B cell (primary cell): ENCODE results near the gene NDUFAF2. TPM values are rescaled to one million over a fixed set of nuclear protein-coding genes. Genes with fewer than 3 reads are reported as not detected.

Experiments
- ATAC-seq: fragments of 200-7000 bp; cut with Tn5 transposase; one replicate; pipeline ENCODE4 v1.10.0; 2021; ENCODE audit warnings: low read depth, mild to moderate bottlenecking, moderate number of reproducible peaks, moderate library complexity
- CTCF ChIA-PET: fragments of 350-600 bp; sonication (Branson Sonifier 250); formaldehyde crosslinking; loops from one replicate; lab custom pipeline; 2021; ENCODE audit warnings: antibody characterized with exemption, inconsistent platforms; lab: Charles Lee
- POLR2A ChIA-PET: fragments of 350-600 bp; sonication (Branson Sonifier 250); formaldehyde crosslinking; loops from one replicate; lab custom pipeline; 2021; ENCODE audit warnings: antibody characterized with exemption; lab: Charles Lee
- DNase-seq: peaks from one replicate; pipeline ENCODE4 v3.0.0; 2013
- H2AFZ ChIP-seq: 2 replicates; pipeline ENCODE4 v1.6.1; 2012; ENCODE audit warnings: mild to moderate bottlenecking, low read depth, low read length; ENCODE audit not compliant: insufficient read depth, poor library complexity, severe bottlenecking
- H3K27ac ChIP-seq, 2 donors: 1 replicate in 1 of 2; 2 replicates in 1 of 2; pipeline ENCODE4 v1.5.1; 2012 to 2013; ENCODE audit warnings: low read length in 2 of 2, mild to moderate bottlenecking in 2 of 2, moderate library complexity in 1 of 2
- H3K27me3 ChIP-seq, 4 experiments: fragments of 200-600 bp in 1 of 4; sonication (generic) in 1 of 4; replicated peaks in 1 of 4; 1 replicate in 2 of 4; 2 replicates in 2 of 4; pipeline versions ENCODE4 v1.6.1 to v1.7.0; 2013 to 2016; ENCODE audit warnings: low read length in 3 of 4, mild to moderate bottlenecking in 2 of 4, mixed read lengths in 1 of 4, moderate library complexity in 1 of 4; ENCODE audit not compliant: insufficient read depth in 4 of 4, control insufficient read depth in 3 of 4; ENCODE audit errors: control extremely low read depth in 1 of 4
- H3K36me3 ChIP-seq, 2 experiments: replicated peaks in 1 of 2; 1 replicate in 1 of 2; 2 replicates in 1 of 2; pipeline versions ENCODE4 v1.6.1 to v1.7.1; 2013; ENCODE audit warnings: low read length in 1 of 2; ENCODE audit not compliant: insufficient read depth in 2 of 2, control insufficient read depth in 1 of 2; ENCODE audit errors: control extremely low read depth in 1 of 2, extremely low read depth in 1 of 2
- H3K4me1 ChIP-seq, 2 donors: fragments of 200-600 bp in 1 of 2; sonication (generic) in 1 of 2; 1 replicate in 1 of 2; 2 replicates in 1 of 2; pipeline versions ENCODE4 v1.5.1 to v1.6.1; 2013 to 2017; ENCODE audit warnings: low read length in 2 of 2; ENCODE audit not compliant: control insufficient read depth in 2 of 2, insufficient read depth in 2 of 2
- H3K4me2 ChIP-seq: replicated peaks from 2 replicates; pipeline ENCODE3; 2012; ENCODE audit warnings: mild to moderate bottlenecking, low read depth, low read length; ENCODE audit not compliant: poor library complexity, severe bottlenecking
- H3K4me3 ChIP-seq, 5 experiments: fragments of 200-600 bp in 1 of 5; sonication (generic) in 1 of 5; 1 replicate in 3 of 5; 2 replicates in 2 of 5; pipeline versions ENCODE4 v1.5.1 to v1.7.0; 2011 to 2016; ENCODE audit warnings: low read length in 4 of 5, mild to moderate bottlenecking in 4 of 5, low read depth in 2 of 5, control low read depth in 1 of 5, moderate library complexity in 1 of 5; ENCODE audit not compliant: insufficient read depth in 1 of 5; ENCODE audit errors: control extremely low read depth in 1 of 5, extremely low read depth in 1 of 5
- H3K79me2 ChIP-seq: fragments of 200-600 bp; sonication (generic); one replicate; pipeline ENCODE4 v1.6.0; 2016; ENCODE audit warnings: low read length; ENCODE audit not compliant: control insufficient read depth, insufficient read depth
- H3K9ac ChIP-seq: fragments of 200-600 bp; sonication (generic); 2 replicates; pipeline ENCODE4 v1.6.1; 2017; ENCODE audit warnings: mild to moderate bottlenecking, low read length, moderate library complexity
- H3K9me3 ChIP-seq, 3 donors: one replicate each; pipeline versions ENCODE4 v1.6.1 to v1.7.1; 2013; ENCODE audit warnings: low read length in 2 of 3; ENCODE audit not compliant: control insufficient read depth in 2 of 3, insufficient read depth in 1 of 3; ENCODE audit errors: control extremely low read depth in 1 of 3
- H4K20me1 ChIP-seq: 2 replicates; pipeline ENCODE4 v1.6.0; 2012; ENCODE audit warnings: mild to moderate bottlenecking, low read length; ENCODE audit not compliant: insufficient read depth, control insufficient read depth, poor library complexity, severe bottlenecking
- H3K27ac Mint-ChIP-seq: one replicate; pipeline ENCODE4 v1.8.0; 2021; ENCODE audit warnings: mixed read lengths
- H3K27me3 Mint-ChIP-seq: one replicate; pipeline ENCODE4 v1.8.0; 2021; ENCODE audit warnings: mixed read lengths
- H3K4me1 Mint-ChIP-seq: one replicate; pipeline ENCODE4 v1.8.0; 2021; ENCODE audit warnings: mixed read lengths
- H3K4me3 Mint-ChIP-seq: one replicate; pipeline ENCODE4 v1.8.0; 2021; ENCODE audit warnings: mixed read lengths
- H3K9me3 Mint-ChIP-seq: one replicate; pipeline ENCODE4 v1.8.0; 2022; ENCODE audit warnings: mixed read lengths; ENCODE audit not compliant: insufficient read depth
- EZH2 ChIP-seq: IDR thresholded peaks from 2 replicates; pipeline ENCODE4 v1.6.1; 2012; ENCODE audit warnings: borderline replicate concordance, low read depth, mild to moderate bottlenecking, moderate library complexity, low read length; ENCODE audit not compliant: insufficient read depth, poor library complexity, severe bottlenecking
- WGBS: methylation state at CpG from one replicate; pipeline ENCODE4 v1.1.5; 2013; ENCODE audit warnings: missing lambda C conversion rate; ENCODE audit not compliant: insufficient coverage; 5-methylcytosine and 5-hydroxymethylcytosine counted together
- intact Hi-C: fragments of 100-400 bp; cut with micrococcal nuclease; formaldehyde crosslinking; loops from one replicate; pipeline ENCODE4 v1.10.0; 2022
- polyA plus RNA-seq: library from polyadenylated mRNA; depleted of rRNA; stranded (reverse); fragments of >200 nt; gene quantifications from 2 replicates; pipeline ENCODE4 v1.2.3, GENCODE V29; 2012
- total RNA-seq, 2 donors: library from RNA; stranded (reverse); fragments of 120-200 nt in 1 of 2; gene quantifications; 1 replicate in 1 of 2; 2 replicates in 1 of 2; pipeline versions ENCODE4 v1.2.3 to v1.2.4, GENCODE V29; 2013 to 2022
- TF ChIP-seq, protein P1 (sequence below): fragments of 200-600 bp; IDR thresholded peaks from one replicate; pipeline ENCODE4 v1.8.0; 2022; ENCODE audit warnings: antibody characterized with exemption, mild to moderate bottlenecking

NDUFAF2 gene
- total and polyA plus RNA-seq, 2 donors (not counting 1 experiment from before 2014, with no cell fraction given) = 6.3 to 9.7 TPM

DNA sequence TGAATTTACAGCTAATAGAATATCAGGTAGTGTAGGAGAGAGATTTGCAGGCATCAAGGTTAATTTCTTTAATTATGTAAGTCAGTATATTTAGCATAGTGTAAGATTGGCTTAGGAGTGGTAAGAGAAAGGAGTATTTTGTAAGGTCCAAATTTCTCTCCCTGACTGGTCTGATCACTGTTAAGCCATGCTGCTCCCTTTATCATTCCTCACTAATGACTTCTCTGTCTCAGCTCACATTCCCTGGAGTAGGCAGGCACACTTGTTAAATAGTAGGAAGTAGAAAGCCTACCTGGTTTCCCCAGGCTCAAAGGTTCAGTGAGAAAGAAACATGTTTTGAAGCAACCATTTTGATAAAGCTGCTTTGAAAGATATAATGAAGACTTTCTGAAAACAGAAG lies 126.5 kb downstream of the NDUFAF2 start:
- ChIA-PET CTCF (interaction anchor here (0.9 kb wide), 1 partner anchor 16 kb away, joined by 3 read pairs; no protein-coding TSS in a partner anchor), POLR2A (no interaction called here)
- H3K27ac Mint-ChIP-seq = no peak overlapping the region
- H3K27ac ChIP-seq = no peak overlapping the region
- no peaks in the 10 kb centered on the region for H3K4me1 Mint-ChIP-seq
- no peak for ATAC-seq
- no peaks in the 10 kb centered on the region for H3K27me3 ChIP-seq
- H3K9me3 Mint-ChIP-seq = peaks cover 3% of the 10 kb centered on the region
- no peak overlapping the region for H3K4me2 ChIP-seq
- H2AFZ ChIP-seq = no peak overlapping the region
- peaks cover 0 to 6% of the 10 kb centered on the region in 2 experiments for H3K36me3 ChIP-seq
- intact Hi-C loops = no loop called here
- H3K4me3 ChIP-seq = no peak overlapping the region
- H3K9ac ChIP-seq = no peak overlapping the region
- no peak for DNase-seq
- H3K9me3 ChIP-seq = no peaks in the 10 kb centered on the region
- no peaks in the 10 kb centered on the region for H3K4me1 ChIP-seq
- no peaks in the 10 kb centered on the region for H3K79me2 ChIP-seq
- H3K4me3 Mint-ChIP-seq = no peak overlapping the region
- TF ChIP-seq, protein P1, sequence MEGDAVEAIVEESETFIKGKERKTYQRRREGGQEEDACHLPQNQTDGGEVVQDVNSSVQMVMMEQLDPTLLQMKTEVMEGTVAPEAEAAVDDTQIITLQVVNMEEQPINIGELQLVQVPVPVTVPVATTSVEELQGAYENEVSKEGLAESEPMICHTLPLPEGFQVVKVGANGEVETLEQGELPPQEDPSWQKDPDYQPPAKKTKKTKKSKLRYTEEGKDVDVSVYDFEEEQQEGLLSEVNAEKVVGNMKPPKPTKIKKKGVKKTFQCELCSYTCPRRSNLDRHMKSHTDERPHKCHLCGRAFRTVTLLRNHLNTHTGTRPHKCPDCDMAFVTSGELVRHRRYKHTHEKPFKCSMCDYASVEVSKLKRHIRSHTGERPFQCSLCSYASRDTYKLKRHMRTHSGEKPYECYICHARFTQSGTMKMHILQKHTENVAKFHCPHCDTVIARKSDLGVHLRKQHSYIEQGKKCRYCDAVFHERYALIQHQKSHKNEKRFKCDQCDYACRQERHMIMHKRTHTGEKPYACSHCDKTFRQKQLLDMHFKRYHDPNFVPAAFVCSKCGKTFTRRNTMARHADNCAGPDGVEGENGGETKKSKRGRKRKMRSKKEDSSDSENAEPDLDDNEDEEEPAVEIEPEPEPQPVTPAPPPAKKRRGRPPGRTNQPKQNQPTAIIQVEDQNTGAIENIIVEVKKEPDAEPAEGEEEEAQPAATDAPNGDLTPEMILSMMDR = no peak
- TF ChIP-seq EZH2 = no peak
- H4K20me1 ChIP-seq = no peaks in the 10 kb centered on the region
- H3K27me3 Mint-ChIP-seq = no peaks in the 10 kb centered on the region

GRCh38 chr5:61076626-61077025 lies 131.6 kb downstream of the NDUFAF2 start:
- Mint-ChIP-seq H3K4me3 (no peak overlapping the region), H3K27me3 (no peaks in the 10 kb centered on the region), H3K9me3 (no peaks in the 10 kb centered on the region), H3K27ac (no peak overlapping the region), H3K4me1 (no peaks in the 10 kb centered on the region)
- no peaks in the 10 kb centered on the region for H3K79me2 ChIP-seq
- no peaks in the 10 kb centered on the region for H4K20me1 ChIP-seq
- ATAC-seq (no peak), DNase-seq (no peak)
- no peak overlapping the region for H3K9ac ChIP-seq
- ChIA-PET POLR2A (no interaction called here), CTCF (no interaction called here)
- H3K9me3 ChIP-seq = no peaks in the 10 kb centered on the region
- WGBS = 25% methylated on average over 1 of the region's 1 CpG
- intact Hi-C loops = no loop called here
- H2AFZ ChIP-seq = no peak overlapping the region
- no peak overlapping the region for H3K4me2 ChIP-seq
- H3K27ac ChIP-seq = no peak overlapping the region
- no peaks in the 10 kb centered on the region for H3K4me1 ChIP-seq
- peaks cover 1 to 6% of the 10 kb centered on the region in 2 experiments for H3K36me3 ChIP-seq
- no peak for TF ChIP-seq EZH2
- H3K4me3 ChIP-seq = no peak overlapping the region
- H3K27me3 ChIP-seq = no peaks in the 10 kb centered on the region
